GM19238 (cell line): ENCODE data around the gene MGAT4D.
"Not testable (repeated sequence)": the region's sequence is repeated elsewhere in the genome, so short reads cannot be mapped to it uniquely, and the experiment has no call there.

Experiments used
- DNase-seq: peaks from one replicate; pipeline ENCODE4 v3.0.0; 2011; ENCODE audit warnings: low spot score; ENCODE audit not compliant: insufficient read length

MGAT4D gene

DNA sequence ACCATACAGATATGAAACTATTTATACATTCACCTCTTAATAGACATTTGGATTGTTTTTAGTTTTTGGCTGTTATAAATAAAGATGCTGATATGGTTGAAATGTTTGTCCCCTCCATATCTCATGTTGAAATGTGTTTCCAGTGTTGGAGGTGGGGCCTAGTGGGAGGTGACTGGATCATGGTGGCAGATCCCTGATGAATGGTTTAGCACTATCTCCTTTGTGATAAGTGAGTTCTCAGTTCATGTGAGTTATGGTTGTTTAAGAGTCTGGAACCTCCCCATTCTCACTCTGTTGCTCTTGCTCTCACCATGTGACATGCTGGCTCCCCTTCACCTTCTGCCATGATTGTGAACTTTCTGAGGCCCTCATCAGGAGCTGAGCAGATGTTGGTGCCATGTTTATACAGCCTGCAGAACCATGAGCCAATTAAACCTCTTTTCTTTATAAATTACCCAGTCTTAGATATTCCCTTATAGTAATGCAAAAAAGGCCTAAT is 58.4 kb downstream of the MGAT4D start:
- DNase-seq, result no peak

DNA sequence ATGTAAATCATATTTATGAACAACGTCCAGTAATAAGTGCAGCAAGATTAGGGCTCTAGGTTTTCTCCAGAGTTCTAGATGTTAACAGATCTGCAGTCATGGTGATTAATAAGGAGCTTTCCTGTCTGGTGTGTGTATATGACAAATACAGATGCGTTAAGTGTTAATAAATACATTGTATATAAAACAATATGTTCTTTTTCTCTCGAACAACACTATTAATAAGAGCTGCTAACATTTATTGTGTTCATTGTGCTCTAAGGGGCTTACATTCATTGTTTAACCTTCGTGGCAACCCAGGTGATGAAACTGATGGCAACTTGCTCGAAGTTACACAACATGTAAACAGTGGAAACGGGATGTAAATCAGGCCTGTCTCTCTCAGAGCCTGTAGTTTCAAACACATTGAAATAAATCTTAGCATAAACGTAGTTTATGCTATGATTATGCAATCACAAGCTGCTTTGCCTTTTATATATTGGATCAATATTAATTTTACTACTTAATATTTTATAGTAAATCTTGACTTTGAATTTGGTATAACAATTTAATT is 70.1 kb downstream of the MGAT4D start:
- no peak for DNase-seq

DNA sequence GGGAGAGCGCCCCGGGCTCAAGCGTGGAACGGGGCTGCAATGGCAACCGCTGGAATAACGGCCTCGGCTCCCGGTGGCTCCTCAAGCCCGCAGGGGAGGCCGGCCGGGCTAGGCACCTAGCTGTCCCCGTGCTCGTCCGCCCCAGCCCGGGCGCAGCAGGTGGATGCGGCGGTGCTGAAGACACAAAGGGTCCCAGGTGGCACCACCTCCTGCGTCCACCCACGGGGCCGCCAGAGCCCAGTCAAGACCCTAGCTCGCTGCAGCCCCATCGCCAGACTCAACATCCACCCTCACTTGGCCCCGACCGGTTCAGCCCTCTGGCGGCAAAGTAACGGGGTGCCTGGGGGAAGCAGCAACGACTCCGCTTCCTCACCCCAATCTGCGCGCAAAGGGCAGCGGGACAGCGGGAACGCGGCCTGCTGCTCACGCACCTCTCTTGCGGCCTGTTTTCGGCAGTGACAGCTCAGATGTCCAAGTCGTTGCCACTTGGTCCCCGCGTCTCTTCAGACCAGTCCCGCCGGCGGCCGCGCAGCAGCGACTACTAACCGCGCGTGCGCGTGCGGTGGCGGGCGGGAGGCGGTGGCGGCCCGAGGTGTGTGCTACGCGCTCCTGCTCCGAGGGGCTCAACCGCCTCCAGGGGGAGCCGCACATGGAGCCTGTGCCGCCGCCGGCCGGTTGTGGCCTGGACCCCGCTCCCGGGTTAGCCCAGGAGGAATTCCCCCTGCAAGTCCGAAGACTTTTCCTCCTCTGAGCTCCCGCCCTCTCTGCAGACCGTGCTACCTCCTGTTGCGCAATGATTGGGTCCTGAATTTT is 70.8 kb downstream of the MGAT4D start, which contains the start of gene CLGN:
TSS of gene CLGN (minus strand) at position 543 of the 813 bp plus-strand sequence. CDS start 14,570 bp downstream, outside the sequence.
- peak; percentile 43 for DNase-seq

DNA sequence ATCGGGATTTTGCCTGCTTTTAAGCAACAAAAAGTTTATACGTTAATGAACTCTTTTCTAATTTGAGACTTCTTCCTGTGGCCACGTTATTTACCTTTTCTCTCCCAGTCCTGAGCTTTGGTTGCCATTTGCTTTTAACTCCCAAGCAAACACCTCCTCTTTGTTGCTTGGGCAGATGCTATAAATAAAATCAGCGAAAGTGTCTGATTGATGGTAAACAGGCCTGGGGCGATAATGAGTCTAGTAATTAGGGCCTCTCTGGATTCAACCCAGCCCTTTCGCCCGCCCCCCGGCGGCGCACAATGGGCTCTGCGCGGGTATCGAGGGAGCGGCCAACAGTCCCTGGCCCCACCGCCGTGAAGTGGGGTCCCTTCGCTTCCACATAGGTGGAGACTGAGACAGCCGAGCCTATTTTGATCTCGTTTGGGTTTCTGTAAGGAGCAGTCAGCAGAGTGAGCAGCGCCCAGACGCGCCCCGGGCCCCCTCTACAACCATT is 71.4 kb downstream of the MGAT4D start:
- DNase-seq, result no peak

DNA sequence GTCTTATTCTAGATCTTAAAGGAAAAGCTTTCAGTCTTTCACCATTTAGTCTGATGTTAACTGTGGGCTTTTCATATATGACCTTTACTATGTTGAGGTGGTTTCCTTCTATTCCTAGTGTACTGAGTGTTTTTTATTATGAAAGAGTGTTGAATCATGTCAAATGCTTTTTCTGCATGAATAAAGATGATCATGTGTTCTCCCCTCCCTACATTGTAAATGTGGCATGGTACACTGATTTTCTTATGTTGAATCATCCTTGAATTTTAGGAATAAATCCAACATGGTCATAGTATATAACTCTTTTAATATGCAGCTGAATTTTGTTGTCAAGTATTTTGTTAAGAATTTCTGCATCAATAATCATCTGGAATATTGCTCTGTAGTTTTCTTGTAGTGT is 75.0 kb downstream of the MGAT4D start:
- no peak for DNase-seq

DNA sequence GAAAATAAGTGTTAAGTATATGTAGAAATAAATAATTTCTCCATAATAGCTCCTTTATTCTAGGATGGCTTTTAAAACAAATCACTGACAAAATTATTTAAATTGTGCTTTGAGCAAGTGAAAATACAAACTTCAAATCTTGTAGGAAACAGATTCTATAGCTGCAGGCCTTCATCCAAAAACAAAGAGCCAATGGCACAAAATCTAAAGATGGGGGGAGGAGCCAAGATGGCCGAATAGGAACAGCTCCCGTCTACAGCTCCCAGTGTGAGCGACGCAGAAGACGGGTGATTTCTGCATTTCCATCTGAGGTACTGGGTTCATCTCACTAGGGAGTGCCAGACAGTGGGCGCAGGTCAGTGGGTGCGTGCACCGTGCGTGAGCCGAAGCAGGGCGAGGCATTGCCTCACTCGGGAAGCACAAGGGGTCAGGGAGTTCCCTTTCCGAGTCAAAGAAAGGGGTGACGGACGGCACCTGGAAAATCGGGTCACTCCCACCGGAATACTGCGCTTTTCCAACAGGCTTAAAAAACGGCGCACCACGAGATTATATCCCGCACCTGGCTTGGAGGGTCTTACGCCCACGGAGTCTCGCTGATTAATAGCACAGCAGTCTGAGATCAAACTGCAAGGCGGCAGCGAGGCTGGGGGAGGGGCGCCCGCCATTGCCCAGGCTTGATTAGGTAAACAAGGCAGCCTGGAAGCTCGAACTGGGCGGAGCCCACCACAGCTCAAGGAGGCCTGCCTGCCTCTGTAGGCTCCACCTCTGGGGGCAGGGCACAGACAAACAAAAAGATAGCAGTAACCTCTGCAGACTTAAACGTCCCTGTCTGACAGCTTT is 84.7 kb downstream of the MGAT4D start:
- not testable (repeated sequence) for DNase-seq

DNA sequence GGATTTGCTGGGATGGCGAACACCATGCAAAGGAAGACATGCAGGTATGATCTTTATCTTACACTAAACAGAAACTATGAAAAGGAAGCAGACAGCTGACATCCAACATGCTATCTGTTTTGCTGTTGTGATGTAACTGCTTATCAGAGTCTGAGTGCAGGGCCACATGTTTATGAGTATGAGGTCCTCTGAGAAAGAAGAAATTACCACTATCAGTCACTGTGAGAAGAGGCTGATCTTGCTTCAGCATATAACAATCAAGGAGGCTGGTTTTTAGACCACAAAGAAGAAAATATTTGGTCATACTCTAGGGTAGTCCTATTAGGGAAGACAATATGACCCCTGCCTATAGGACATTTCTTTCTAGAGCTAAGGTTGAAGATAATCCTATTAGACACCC is 89.1 kb downstream of the MGAT4D start:
- DNase-seq, result no peak

DNA sequence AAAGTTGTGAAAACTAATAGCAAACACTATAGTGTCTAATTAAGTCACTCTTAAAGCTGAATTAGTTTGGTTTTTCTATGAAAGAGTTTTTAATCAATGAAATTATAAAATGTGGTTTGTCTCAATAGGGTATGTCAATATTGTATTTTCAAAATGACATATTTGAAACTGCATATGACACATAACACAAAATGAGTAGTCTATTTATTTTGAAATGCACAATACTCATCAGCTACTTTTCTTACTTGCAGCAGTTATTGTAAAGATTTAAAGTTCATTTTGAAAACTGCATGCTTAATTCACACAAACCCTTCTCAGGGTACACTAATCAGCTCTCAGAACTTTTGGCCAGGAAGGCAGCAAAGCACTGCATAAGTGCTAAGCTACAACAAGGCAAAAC is 91.8 kb downstream of the MGAT4D start:
- no peak for DNase-seq

DNA sequence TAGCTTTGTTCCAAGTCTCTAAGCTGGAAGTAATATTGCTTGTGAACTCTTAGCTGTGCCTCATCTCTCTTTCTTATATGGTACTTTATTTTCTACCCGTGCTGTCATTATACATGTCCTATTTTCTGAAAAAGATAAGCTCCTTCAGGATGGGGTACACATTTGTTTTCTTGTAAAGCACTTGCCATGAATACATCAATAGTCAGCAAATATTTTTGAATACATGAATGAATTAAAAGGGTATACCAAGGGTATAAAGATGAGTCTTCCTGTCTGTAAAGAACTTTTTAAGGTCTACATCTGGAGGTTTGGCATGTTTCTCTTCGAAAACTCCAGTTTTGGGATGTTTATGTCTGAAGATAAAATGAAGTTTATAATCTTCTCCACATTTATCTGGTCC is 98.0 kb downstream of the MGAT4D start:
- no peak for DNase-seq

DNA sequence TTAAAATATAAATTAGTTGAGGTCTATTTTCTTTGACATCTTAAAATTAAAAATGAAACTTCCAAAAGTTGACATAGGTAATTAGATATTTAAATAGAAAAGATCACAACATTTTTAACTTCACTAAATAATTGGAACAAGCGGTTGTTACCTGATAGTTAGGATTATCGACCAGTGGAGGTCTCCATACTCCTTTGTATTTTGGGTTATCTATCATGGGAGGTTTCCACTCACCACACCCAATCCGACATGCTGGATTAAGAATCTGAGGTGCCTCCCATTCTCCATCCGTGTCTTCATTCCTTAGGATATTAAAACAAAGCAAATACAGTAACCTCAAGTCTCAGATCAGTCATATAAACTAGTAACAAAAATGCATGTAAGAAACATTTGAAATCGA is 102.4 kb downstream of the MGAT4D start:
- no peak for DNase-seq
